ENCODE measurements around the gene STAT4. TPM values are rescaled to one million over a fixed set of nuclear protein-coding genes. Genes with fewer than 3 reads are reported as not detected.

STAT4 gene
- polyA plus RNA-seq, 3 donors: 5.7 to 11.7 (median 8.3) TPM

GRCh38 chr2:191100216-191100615 lies 50.6 kb downstream of the STAT4 start:
- no peak for DNase-seq (ENCODE audit: low read depth in 3 of 3, low spot score in 2 of 3)

- DNase-seq (ENCODE audit: low read depth in 3 of 3, low spot score in 2 of 3): no peak
These were observed 63.5 kb downstream of the STAT4 start for GRCh38 chr2:191087311-191087710.

GRCh38 chr2:191086706-191087105 lies 64.1 kb downstream of the STAT4 start:
- DNase-seq (ENCODE audit: low read depth in 3 of 3, low spot score in 2 of 3): no peak

- no peak for DNase-seq (ENCODE audit: low read depth in 3 of 3, low spot score in 2 of 3)
These were observed 67.3 kb downstream of the STAT4 start for GRCh38 chr2:191083540-191083939.

- DNase-seq (ENCODE audit: low read depth in 3 of 3, low spot score in 2 of 3): no peak
These were observed 68.5 kb downstream of the STAT4 start for GRCh38 chr2:191082321-191082720.

- no peak for DNase-seq (ENCODE audit: low read depth in 3 of 3, low spot score in 2 of 3)
These were observed 69.2 kb downstream of the STAT4 start for GRCh38 chr2:191081411-191082155.

- DNase-seq (ENCODE audit: low read depth in 3 of 3, low spot score in 2 of 3): no peak
These were observed 72.5 kb downstream of the STAT4 start for GRCh38 chr2:191078165-191078867.

GRCh38 chr2:191070276-191070675 lies 80.5 kb downstream of the STAT4 start:
- no peak for DNase-seq (ENCODE audit: low read depth in 3 of 3, low spot score in 2 of 3)

- no peak for DNase-seq (ENCODE audit: low read depth in 3 of 3, low spot score in 2 of 3)
These were observed 81.2 kb downstream of the STAT4 start for GRCh38 chr2:191069606-191070005.

- no peak for DNase-seq (ENCODE audit: low read depth in 3 of 3, low spot score in 2 of 3)
These were observed 83.9 kb downstream of the STAT4 start for GRCh38 chr2:191066919-191067233.

- no peak for DNase-seq (ENCODE audit: low read depth in 3 of 3, low spot score in 2 of 3)
These were observed 84.4 kb downstream of the STAT4 start for GRCh38 chr2:191066197-191066918.

- DNase-seq (ENCODE audit: low read depth in 3 of 3, low spot score in 2 of 3): no peak
These were observed 85.0 kb downstream of the STAT4 start for GRCh38 chr2:191065785-191066184.

GRCh38 chr2:191064590-191064989 lies 86.2 kb downstream of the STAT4 start:
- no peak for DNase-seq (ENCODE audit: low read depth in 3 of 3, low spot score in 2 of 3)

- no peak for DNase-seq (ENCODE audit: low read depth in 3 of 3, low spot score in 2 of 3)
These were observed 87.2 kb downstream of the STAT4 start for GRCh38 chr2:191063584-191063983.

- no peak for DNase-seq (ENCODE audit: low read depth in 3 of 3, low spot score in 2 of 3)
These were observed 89.3 kb downstream of the STAT4 start for GRCh38 chr2:191061381-191061980.

- DNase-seq (ENCODE audit: low read depth in 3 of 3, low spot score in 2 of 3): no peak
These were observed 91.5 kb downstream of the STAT4 start for GRCh38 chr2:191059308-191059707.

- no peak for DNase-seq (ENCODE audit: low read depth in 3 of 3, low spot score in 2 of 3)
These were observed 94.6 kb downstream of the STAT4 start for GRCh38 chr2:191056228-191056627.

GRCh38 chr2:191053256-191053655 lies 97.5 kb downstream of the STAT4 start:
- DNase-seq (ENCODE audit: low read depth in 3 of 3, low spot score in 2 of 3): no peak

- DNase-seq (ENCODE audit: low read depth in 3 of 3, low spot score in 2 of 3): peak in 1 of 3 donors; percentile 55
These were observed 98.7 kb downstream of the STAT4 start for GRCh38 chr2:191051825-191052778.

GRCh38 chr2:191051177-191051576 lies 99.6 kb downstream of the STAT4 start:
- no peak for DNase-seq (ENCODE audit: low read depth in 3 of 3, low spot score in 2 of 3)

Measured in right renal cortex interstitium (tissue), 3 donors.